Heart left ventricle (tissue), 13 donors: ENCODE data around the gene ADAM19.

Source experiments
- POLR2A ChIP-seq, 2 donors: fragments of 450-650 bp; IDR thresholded peaks; one replicate each; pipeline ENCODE4 v1.6.1; 2017; ENCODE audit warnings: antibody characterized with exemption in 2 of 2, mild to moderate bottlenecking in 2 of 2, moderate library complexity in 2 of 2
- TF ChIP-seq, protein P1 (sequence below), 12 donors: fragments of 200-600 bp; sonication (generic) in 4 of 12; IDR thresholded peaks; one replicate each; pipeline versions ENCODE4 v1.5.0 to v1.8.0; 2018 to 2022; ENCODE audit warnings: antibody characterized with exemption in 12 of 12, mild to moderate bottlenecking in 5 of 12
- donor health status: ischemic (EF 13 %, LVEDD 7.1; RV severe dilation, severe dysfunction).
- donor health status: DM: no; HTN: yes; CAD: no.
- donor health status: DM: no; HTN: no; CAD: no.
- donor health status: ischemic (EF 25% LVEDD 6.9; RV normal size, moderate dysfunction).
- donor health status: ischemic (EF 25% LVEDD 5.7; RV mildly dilated, moderate dysfunction).
- donor health status: ischemic (EF 35%, LVEDD 5.7; RV mildly dilated, moderate dysfunction).
- donor health status: nonischemic (EF 11% LVEDD 7.7; RV severe dilation, severe dysfunction).
- donor health status: DM: yes; HTN: yes; CAD: no.
- donor health status: PGD.
- donor health status: ischemic (EF 29% LVEDD 5.4; RV normal size, mild dysfunction).
- donor health status: nonischemic (EF 23%, LVEDD 6.1; RV moderate dilation, normal function).

DNA sequence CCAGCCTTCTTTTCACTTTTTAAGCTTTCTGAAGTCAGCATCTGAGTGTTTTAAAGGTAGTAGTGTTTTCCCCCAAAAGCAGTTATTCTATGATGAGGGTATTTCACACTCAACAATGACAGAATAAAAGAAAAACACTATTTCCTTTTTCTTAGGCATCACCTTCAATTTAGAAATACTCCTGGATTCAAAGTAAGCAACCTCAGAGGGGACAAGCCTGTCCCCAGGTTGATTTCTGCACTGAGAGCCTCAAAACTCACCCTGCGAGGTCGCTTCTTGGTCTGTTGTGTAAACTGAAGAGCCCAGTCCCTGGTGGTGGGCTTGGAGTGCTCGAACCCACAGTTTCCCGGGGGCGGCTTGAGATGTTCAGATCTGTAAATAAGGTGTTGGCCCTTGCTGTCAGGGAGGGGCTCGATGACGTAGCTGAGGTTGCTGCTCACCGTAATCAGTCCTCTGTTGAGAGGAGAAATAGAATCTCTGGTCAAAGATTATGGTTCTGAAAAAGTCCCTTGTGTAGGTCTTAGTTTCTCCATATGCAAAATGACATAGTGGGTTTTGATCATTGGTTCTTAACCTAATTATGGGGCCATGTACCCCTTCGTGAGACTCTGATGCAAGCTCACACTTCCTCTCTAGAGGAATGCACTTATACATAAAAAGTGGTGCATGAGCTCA lies 55.9 kb downstream of the ADAM19 start:
- TF ChIP-seq POLR2A (IDR thresholded peaks at IDR 0.05): no peak
- TF ChIP-seq, protein P1, sequence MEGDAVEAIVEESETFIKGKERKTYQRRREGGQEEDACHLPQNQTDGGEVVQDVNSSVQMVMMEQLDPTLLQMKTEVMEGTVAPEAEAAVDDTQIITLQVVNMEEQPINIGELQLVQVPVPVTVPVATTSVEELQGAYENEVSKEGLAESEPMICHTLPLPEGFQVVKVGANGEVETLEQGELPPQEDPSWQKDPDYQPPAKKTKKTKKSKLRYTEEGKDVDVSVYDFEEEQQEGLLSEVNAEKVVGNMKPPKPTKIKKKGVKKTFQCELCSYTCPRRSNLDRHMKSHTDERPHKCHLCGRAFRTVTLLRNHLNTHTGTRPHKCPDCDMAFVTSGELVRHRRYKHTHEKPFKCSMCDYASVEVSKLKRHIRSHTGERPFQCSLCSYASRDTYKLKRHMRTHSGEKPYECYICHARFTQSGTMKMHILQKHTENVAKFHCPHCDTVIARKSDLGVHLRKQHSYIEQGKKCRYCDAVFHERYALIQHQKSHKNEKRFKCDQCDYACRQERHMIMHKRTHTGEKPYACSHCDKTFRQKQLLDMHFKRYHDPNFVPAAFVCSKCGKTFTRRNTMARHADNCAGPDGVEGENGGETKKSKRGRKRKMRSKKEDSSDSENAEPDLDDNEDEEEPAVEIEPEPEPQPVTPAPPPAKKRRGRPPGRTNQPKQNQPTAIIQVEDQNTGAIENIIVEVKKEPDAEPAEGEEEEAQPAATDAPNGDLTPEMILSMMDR (IDR thresholded peaks at IDR 0.05): no peak
